ENCODE data around the gene UBE2E1. TPM values are rescaled to one million over a fixed set of nuclear protein-coding genes. Genes with fewer than 3 reads are reported as not detected.

Gene UBE2E1
- polyA plus RNA-seq, 1 experiment, result 134 TPM

- ChIA-PET CTCF (no interaction called here), POLR2A (interaction anchor here (0.7 kb wide), 1 partner anchor 1102 kb away, joined by 7 read pairs; no protein-coding TSS in a partner anchor)
- no peaks in the 10 kb centered on the region for H3K27me3 ChIP-seq (ENCODE audit: control insufficient read depth, insufficient read depth, low read length)
- no peaks in the 10 kb centered on the region for H3K9me3 ChIP-seq (ENCODE audit: control insufficient read depth, insufficient read depth, low read length)
- H3K27ac ChIP-seq (ENCODE audit: low read depth, low read length), result no peak overlapping the region
- TF ChIP-seq CTCF (IDR thresholded peaks at IDR 0.05; ENCODE audit: low read depth, low read length), result no peak
- DNase-seq (ENCODE audit: low read depth, low spot score), result no peak
- H3K4me3 ChIP-seq (ENCODE audit: low read depth, low read length), result no peak overlapping the region
These were observed 11.0 kb downstream of the UBE2E1 start for GRCh38 chr3:23816721-23817120.

- H3K4me3 ChIP-seq (ENCODE audit: low read depth, low read length), result no peak overlapping the region
- no peak overlapping the region for H3K27ac ChIP-seq (ENCODE audit: low read depth, low read length)
- ChIA-PET CTCF (no interaction called here), POLR2A (no interaction called here)
- TF ChIP-seq CTCF (IDR thresholded peaks at IDR 0.05; ENCODE audit: low read depth, low read length), result no peak
- H3K27me3 ChIP-seq (ENCODE audit: control insufficient read depth, insufficient read depth, low read length), result no peaks in the 10 kb centered on the region
- H3K9me3 ChIP-seq (ENCODE audit: control insufficient read depth, insufficient read depth, low read length), result no peaks in the 10 kb centered on the region
- no peak for DNase-seq (ENCODE audit: low read depth, low spot score)
These were observed 11.9 kb downstream of the UBE2E1 start for GRCh38 chr3:23817508-23818223.

GRCh38 chr3:23819599-23820360, 14.0 kb downstream of the UBE2E1 start:
- POLR2A ChIA-PET, result no interaction called here
- no peaks in the 10 kb centered on the region for H3K9me3 ChIP-seq (ENCODE audit: control insufficient read depth, insufficient read depth, low read length)
- TF ChIP-seq CTCF (IDR thresholded peaks at IDR 0.05; ENCODE audit: low read depth, low read length), result no peak
- DNase-seq (ENCODE audit: low read depth, low spot score), result no peak
- CTCF ChIA-PET, result no interaction called here
- no peak overlapping the region for H3K27ac ChIP-seq (ENCODE audit: low read depth, low read length)
- no peak overlapping the region for H3K4me3 ChIP-seq (ENCODE audit: low read depth, low read length)
- no peaks in the 10 kb centered on the region for H3K27me3 ChIP-seq (ENCODE audit: control insufficient read depth, insufficient read depth, low read length)

- H3K27ac ChIP-seq (ENCODE audit: low read depth, low read length), result no peak overlapping the region
- no peak for DNase-seq (ENCODE audit: low read depth, low spot score)
- no peaks in the 10 kb centered on the region for H3K27me3 ChIP-seq (ENCODE audit: control insufficient read depth, insufficient read depth, low read length)
- CTCF ChIA-PET, result no interaction called here
- POLR2A ChIA-PET, result no interaction called here
- no peak for TF ChIP-seq CTCF (IDR thresholded peaks at IDR 0.05; ENCODE audit: low read depth, low read length)
- no peaks in the 10 kb centered on the region for H3K9me3 ChIP-seq (ENCODE audit: control insufficient read depth, insufficient read depth, low read length)
- H3K4me3 ChIP-seq (ENCODE audit: low read depth, low read length), result no peak overlapping the region
These were observed 15.1 kb downstream of the UBE2E1 start for GRCh38 chr3:23820888-23821287.

- no peak for DNase-seq (ENCODE audit: low read depth, low spot score)
- TF ChIP-seq CTCF (IDR thresholded peaks at IDR 0.05; ENCODE audit: low read depth, low read length), result no peak
- ChIA-PET CTCF (no interaction called here), POLR2A (no interaction called here)
- Histone ChIP-seq H3K9me3 (ENCODE audit: control insufficient read depth, insufficient read depth, low read length) (no peaks in the 10 kb centered on the region), H3K27me3 (ENCODE audit: control insufficient read depth, insufficient read depth, low read length) (no peaks in the 10 kb centered on the region), H3K27ac (ENCODE audit: low read depth, low read length) (no peak overlapping the region), H3K4me3 (ENCODE audit: low read depth, low read length) (no peak overlapping the region)
These were observed 16.1 kb downstream of the UBE2E1 start for GRCh38 chr3:23821858-23822257.

Measured in AG04450 (cell line).